GM12878 (cell line): ENCODE measurements around the gene POU4F2. TPM values are rescaled to one million over a fixed set of nuclear protein-coding genes. Genes with fewer than 3 reads are reported as not detected.

Experiments
- ATAC-seq: fragments of 200-7000 bp; cut with Tn5 transposase; 3 replicates; pipeline ENCODE4 v1.9.1; 2020; ENCODE audit warnings: mild to moderate bottlenecking, moderate library complexity
- BruUV-seq: library from RNA; stranded (reverse); fragments of 400-500 nt; replicated peaks from 2 replicates; lab custom pipeline; 2021; lab: Mats Ljungman, UMichigan
- CTCF ChIA-PET: fragments of 300-600 bp; sonication (Branson Sonifier 250); formaldehyde crosslinking; extraction: SDS; loops from one replicate; lab custom pipeline; 2021; ENCODE audit warnings: inconsistent platforms; lab: Yijun Ruan, JAX
- POLR2A ChIA-PET: fragments of 350-600 bp; formaldehyde crosslinking; extraction: SDS; loops from one replicate; lab custom pipeline; 2021; ENCODE audit warnings: inconsistent platforms; lab: Charles Lee
- RAD21 ChIA-PET: fragments of 300-600 bp; sonication (Branson Sonifier 250); formaldehyde crosslinking; loops from one replicate; lab custom pipeline; 2023; ENCODE audit warnings: antibody characterized with exemption; ENCODE audit not compliant: unreplicated experiment; lab: Charles Lee
- SMC1A ChIA-PET: fragments of 300-600 bp; sonication (Branson Sonifier 250); formaldehyde crosslinking; loops from one replicate; lab custom pipeline; 2023; ENCODE audit not compliant: unreplicated experiment, uncharacterized antibody; lab: Charles Lee
- DNase-seq: peaks from one replicate; pipeline ENCODE4 v3.0.0-alpha.2; 2011; ENCODE audit warnings: low read depth, low spot score
- FAIRE-seq: peaks from 3 replicates; lab custom pipeline; 2011; peaks lifted over from hg19 to GRCh38; lab: Jason Lieb, UNC
- H2AFZ ChIP-seq: 2 replicates; pipeline ENCODE4 v1.6.0; 2011; ENCODE audit warnings: low read depth, low read length, control low read depth; ENCODE audit not compliant: control insufficient read depth
- H3K27ac ChIP-seq: 2 replicates; pipeline ENCODE4 v1.5.1; 2011; ENCODE audit warnings: control low read depth; ENCODE audit not compliant: control insufficient read depth, insufficient read depth
- H3K27me3 ChIP-seq, 2 experiments: replicated peaks in 1 of 2; 2 replicates each; pipeline versions ENCODE4 v1.6.0 to v1.6.1; 2011; ENCODE audit warnings: low read length in 1 of 2; ENCODE audit not compliant: control insufficient read depth in 2 of 2, insufficient read depth in 2 of 2
- H3K36me3 ChIP-seq, 2 experiments: 2 replicates each; pipeline ENCODE4 v1.5.1; 2011; ENCODE audit warnings: low read length in 1 of 2; ENCODE audit not compliant: control insufficient read depth in 2 of 2, insufficient read depth in 2 of 2
- H3K4me1 ChIP-seq: 2 replicates; pipeline ENCODE4 v1.6.1; 2011; ENCODE audit warnings: mild to moderate bottlenecking, low read length, moderate library complexity, mixed read lengths; ENCODE audit not compliant: control insufficient read depth, insufficient read depth
- H3K4me2 ChIP-seq: 2 replicates; pipeline ENCODE4 v1.6.0; 2011; ENCODE audit warnings: control low read depth; ENCODE audit not compliant: control insufficient read depth, insufficient read depth
- H3K4me3 ChIP-seq: fragments of 200-600 bp; sonication (generic); 2 replicates; pipeline ENCODE4 v1.5.1; 2016
- H3K79me2 ChIP-seq: 2 replicates; pipeline ENCODE4 v1.6.0; 2011; ENCODE audit warnings: low read length; ENCODE audit not compliant: control insufficient read depth, insufficient read depth
- H3K9ac ChIP-seq: 2 replicates; pipeline ENCODE4 v1.8.0; 2011; ENCODE audit warnings: low read length, control low read depth, mixed read lengths; ENCODE audit not compliant: control insufficient read depth, insufficient read depth
- H3K9me3 ChIP-seq: replicated peaks from 3 replicates; pipeline ENCODE4 v1.5.1; 2011; ENCODE audit warnings: mild to moderate bottlenecking, low read length; ENCODE audit not compliant: control insufficient read depth, insufficient read depth
- H4K20me1 ChIP-seq: 2 replicates; pipeline ENCODE4 v1.6.0; 2011; ENCODE audit not compliant: control insufficient read depth, insufficient read depth
- BCL11A ChIP-seq: IDR thresholded peaks from 2 replicates; pipeline ENCODE4 v1.6.1; 2011; ENCODE audit warnings: low read depth, low read length
- CBX5 ChIP-seq: sonication (generic); IDR thresholded peaks from 2 replicates; pipeline ENCODE4 v1.6.1; 2016; ENCODE audit warnings: low read depth, moderate library complexity, mild to moderate bottlenecking, inconsistent platforms
- CEBPB ChIP-seq, 2 experiments: fragments of 150-350 bp in 1 of 2; IDR thresholded peaks; 2 replicates each; pipeline ENCODE4 v1.6.1; 2012 to 2014; ENCODE audit warnings: low read depth in 2 of 2, low read length in 2 of 2, borderline replicate concordance in 1 of 2, inconsistent platforms in 1 of 2
- E2F8 ChIP-seq: fragments of 450-650 bp; IDR thresholded peaks from 2 replicates; pipeline ENCODE4 v1.6.1; 2018; ENCODE audit warnings: mild to moderate bottlenecking, low read depth, moderate library complexity; ENCODE audit not compliant: partially characterized antibody
- EP300 ChIP-seq, 2 experiments: fragments of 150-350 bp in 1 of 2; IDR thresholded peaks; 2 replicates each; pipeline ENCODE4 v1.6.1; 2011 to 2012; ENCODE audit warnings: low read depth in 2 of 2, low read length in 2 of 2, borderline replicate concordance in 1 of 2, improper control_type of control experiment in 1 of 2, inconsistent platforms in 1 of 2; ENCODE audit not compliant: control insufficient read depth in 1 of 2
- IKZF2 ChIP-seq, 2 experiments: fragments of 450-650 bp; IDR thresholded peaks; 2 replicates each; pipeline ENCODE4 v1.6.1; 2017; ENCODE audit warnings: mild to moderate bottlenecking in 2 of 2, moderate library complexity in 2 of 2
- MEF2B ChIP-seq: fragments of 450-650 bp; IDR thresholded peaks from 2 replicates; pipeline ENCODE4 v1.6.1; 2018; ENCODE audit warnings: mild to moderate bottlenecking, moderate library complexity; ENCODE audit not compliant: partially characterized antibody, poor library complexity, severe bottlenecking
- MYC ChIP-seq: IDR thresholded peaks from 2 replicates; pipeline ENCODE4 v1.6.1; 2011; ENCODE audit warnings: mild to moderate bottlenecking, low read length, moderate library complexity, inconsistent platforms; ENCODE audit not compliant: insufficient read depth, insufficient replicate concordance, insufficient read length, severe bottlenecking
- PKNOX1 ChIP-seq: fragments of 450-650 bp; IDR thresholded peaks from 2 replicates; pipeline ENCODE4 v1.6.1; 2016; ENCODE audit warnings: mild to moderate bottlenecking
- PML ChIP-seq: IDR thresholded peaks from 2 replicates; pipeline ENCODE4 v1.6.1; 2012; ENCODE audit warnings: low read length, inconsistent platforms
- POLR2AphosphoS5 ChIP-seq: IDR thresholded peaks from 2 replicates; pipeline ENCODE4 v1.6.1; 2011; ENCODE audit warnings: mild to moderate bottlenecking, low read length, inconsistent platforms
- RAD21 ChIP-seq: IDR thresholded peaks from 2 replicates; pipeline ENCODE4 v1.6.1; 2011; ENCODE audit warnings: mild to moderate bottlenecking, low read depth, low read length, moderate library complexity; ENCODE audit not compliant: insufficient read depth
- RAD51 ChIP-seq: fragments of 450-650 bp; IDR thresholded peaks from 2 replicates; pipeline ENCODE4 v1.6.1; 2016; ENCODE audit warnings: moderate library complexity, mild to moderate bottlenecking, inconsistent platforms
- RELB ChIP-seq: fragments of 450-650 bp; IDR thresholded peaks from 2 replicates; pipeline ENCODE4 v1.6.1; 2017; ENCODE audit warnings: low read depth, mild to moderate bottlenecking, moderate library complexity
- SMARCA5 ChIP-seq: fragments of 450-650 bp; IDR thresholded peaks from 2 replicates; pipeline ENCODE4 v1.6.1; 2017; ENCODE audit warnings: mild to moderate bottlenecking
- WGBS: methylation state at CpG from one replicate; pipeline ENCODE4 v1.1.6; 2016; ENCODE audit warnings: low lambda C conversion rate; ENCODE audit not compliant: insufficient replicate concordance, insufficient coverage; ENCODE audit errors: missing lambda C conversion rate; 5-methylcytosine and 5-hydroxymethylcytosine counted together
- in situ Hi-C: fragments of 300-500 bp; cut with MboI; formaldehyde crosslinking; loops from 9 replicates; pipeline ENCODE4 v1.14.3; 2018; ENCODE audit warnings: mixed read lengths
- intact Hi-C: fragments of 100-400 bp; cut with micrococcal nuclease; formaldehyde crosslinking; loops from one replicate; pipeline ENCODE4 v1.14.2; 2022; ENCODE audit not compliant: unreplicated experiment
- polyA plus RNA-seq, 11 experiments: library from polyadenylated mRNA; depleted of rRNA in 4 of 11; unstranded in 6 of 11; stranded (reverse) in 5 of 11; fragments of >200 nt; fragmentation: Nextera tagmentation in 4 of 11; fragmentation: Illumina TruSeq in 1 of 11; extraction: Ambion mirVana in 4 of 11; extraction: Trizol in 1 of 11; gene quantifications; 1 replicate in 1 of 11; 2 replicates in 10 of 11; pipeline versions ENCODE4 v1.2.1 to v1.2.3, GENCODE V29; 2011 to 2016; ENCODE audit warnings: inconsistent platforms in 2 of 11, missing spikeins in 2 of 11, low read depth in 1 of 11
- total RNA-seq, 4 experiments: library from RNA; depleted of rRNA in 3 of 4; stranded (reverse); fragments of >200 nt in 3 of 4; fragmentation: Illumina TruSeq in 1 of 4; extraction: Trizol in 1 of 4; gene quantifications; 2 replicates each; pipeline versions ENCODE4 v1.2.1 to v1.2.3, GENCODE V29; 2013 to 2021

POU4F2 gene
- total and polyA plus RNA-seq, 10 of the 15 experiments (the other 5 are each of a cell fraction or from before 2014, with no cell fraction given): 0.05 TPM; not detected in 9

GRCh38 chr4:146654687-146655520 lies 16.2 kb downstream of the POU4F2 start (continued):
- no peak for TF ChIP-seq PKNOX1

GRCh38 chr4:146655521-146655856 lies 16.8 kb downstream of the POU4F2 start:
- Histone ChIP-seq H3K4me1 (no peaks in the 10 kb centered on the region), H2AFZ (no peak overlapping the region), H3K79me2 (no peaks in the 10 kb centered on the region), H4K20me1 (no peaks in the 10 kb centered on the region), H3K9me3 (no peaks in the 10 kb centered on the region), H3K4me3 (no peak overlapping the region), H3K9ac (no peak overlapping the region), H3K27me3 (peaks cover 0 to 24% of the 10 kb centered on the region in 2 experiments; a peak in 3 of 4 replicates), H3K4me2 (no peak overlapping the region), H3K27ac (no peak overlapping the region), H3K36me3 (no peaks in the 10 kb centered on the region)
- no peak for ATAC-seq
- POLR2A ChIA-PET: no interaction called here
- no peak for DNase-seq
- TF ChIP-seq RAD21 (no peak), CEBPB (IDR thresholded peaks at IDR 0.05; ENCODE audit: borderline replicate concordance in 1 of 2, low read depth in 2 of 2, low read length in 2 of 2) (no peak), BCL11A (no peak), PML (no peak), EP300 (IDR thresholded peaks at IDR 0.05; ENCODE audit: borderline replicate concordance in 1 of 2, control insufficient read depth in 1 of 2, low read depth in 2 of 2, low read length in 2 of 2) (no peak), POLR2AphosphoS5 (no peak), SMARCA5 (no peak), RAD51 (no peak), IKZF2 (IDR thresholded peaks at IDR 0.05) (no peak), RELB (no peak), CBX5 (no peak), MEF2B (no peak), MYC (no peak), E2F8 (no peak)
- 10% methylated on average over 5 of the region's 9 CpGs for WGBS
- RAD21 ChIA-PET: no interaction called here
- BruUV-seq: no TSS peak
- no peak for FAIRE-seq
- intact Hi-C loops: loop anchor here (10.0 kb wide), 1 partner anchor 311 kb away; no protein-coding TSS in a partner anchor
- CTCF ChIA-PET: no interaction called here
- in situ Hi-C loops: no loop called here
- SMC1A ChIA-PET: no interaction called here
